AG09319 (cell line): ENCODE results near the gene SDF2L1.

Experiments used
- DNase-seq: peaks from one replicate; pipeline ENCODE4 v3.0.0-alpha.2; 2010; ENCODE audit warnings: low read depth; ENCODE audit errors: extremely low read depth
- CTCF ChIP-seq: IDR thresholded peaks from 2 replicates; pipeline ENCODE4 v1.5.1; 2011; ENCODE audit warnings: low read depth, mild to moderate bottlenecking, inconsistent platforms, low read length, moderate library complexity

Gene SDF2L1

GRCh38 chr22:21652547-21653545 is 10.7 kb downstream of the SDF2L1 start:
- no peak for DNase-seq
- no peak for TF ChIP-seq CTCF

GRCh38 chr22:21657020-21657359 is 14.9 kb downstream of the SDF2L1 start:
- DNase-seq = no peak
- TF ChIP-seq CTCF = no peak

GRCh38 chr22:21657360-21658032 is 15.4 kb downstream of the SDF2L1 start:
- TF ChIP-seq CTCF = no peak
- DNase-seq = no peak

GRCh38 chr22:21659864-21660525 is 17.9 kb downstream of the SDF2L1 start:
- no peak for TF ChIP-seq CTCF
- no peak for DNase-seq

- no peak for DNase-seq
- TF ChIP-seq CTCF = no peak
These were observed 18.8 kb downstream of the SDF2L1 start for GRCh38 chr22:21660904-21661303.

- DNase-seq = no peak
- TF ChIP-seq CTCF = no peak
These were observed 19.9 kb downstream of the SDF2L1 start for GRCh38 chr22:21661991-21662390.
